Ramos (cell line): ENCODE measurements around the gene HELT.
"Not testable (repeated sequence)": the region's sequence is repeated elsewhere in the genome, so short reads cannot be mapped to it uniquely, and the experiment has no call there.

Experiments
- in situ Hi-C: fragments of 300-500 bp; cut with MboI; formaldehyde crosslinking; loops from one replicate; pipeline ENCODE4 v1.14.3; 2022; ENCODE audit warnings: low sequenced_read_pairs; ENCODE audit not compliant: unreplicated experiment

HELT gene

DNA sequence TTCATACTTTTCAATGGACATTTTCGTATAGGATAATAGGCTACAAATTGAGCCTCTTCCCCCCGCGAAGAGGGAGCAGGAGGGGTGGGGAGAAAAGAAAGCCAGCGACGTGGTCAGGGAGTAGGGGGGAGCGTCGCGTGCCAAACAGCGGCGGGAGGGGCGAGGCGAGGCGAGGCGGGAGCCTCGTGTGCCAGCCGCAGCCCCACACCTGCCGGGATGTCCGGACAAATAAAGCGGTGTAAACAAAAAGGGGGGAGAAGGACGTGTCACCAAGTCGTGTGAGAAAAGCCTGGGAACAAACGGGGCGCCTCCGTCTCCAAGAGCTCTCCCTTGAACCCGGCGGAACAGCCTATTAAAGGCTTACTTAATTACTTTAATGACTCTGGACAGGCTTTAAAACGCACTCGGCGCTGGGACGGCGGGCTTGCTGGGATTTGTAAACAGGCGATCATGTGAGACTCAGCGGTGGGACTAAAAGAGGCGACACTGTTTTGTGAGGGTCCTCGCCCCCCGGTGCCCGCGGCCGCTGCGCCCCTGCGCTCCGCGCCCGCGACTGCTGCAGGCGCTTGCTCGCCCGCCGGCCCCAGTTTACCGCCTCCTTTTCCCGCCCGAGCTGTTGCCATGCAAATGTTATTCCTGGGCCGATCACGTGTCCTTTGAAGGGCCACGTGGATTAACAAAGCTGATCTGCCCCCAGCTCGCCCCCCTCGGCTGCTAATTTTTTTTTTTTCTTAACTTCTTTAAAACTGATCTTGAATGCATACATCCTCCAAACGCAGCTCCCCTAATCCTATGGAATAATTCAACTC, at the start of gene HELT:
Gene HELT (plus strand): TSS at position 527 of the 809 bp plus-strand sequence. CDS start 439 bp downstream, outside the sequence.
- in situ Hi-C loops = no loop called here

- in situ Hi-C loops = no loop called here
Observed at GRCh38 chr4:184968784-184969201, 49.5 kb upstream of the HELT start.

GRCh38 chr4:184969610-184970009, 48.7 kb upstream of the HELT start:
- in situ Hi-C loops = no loop called here

DNA sequence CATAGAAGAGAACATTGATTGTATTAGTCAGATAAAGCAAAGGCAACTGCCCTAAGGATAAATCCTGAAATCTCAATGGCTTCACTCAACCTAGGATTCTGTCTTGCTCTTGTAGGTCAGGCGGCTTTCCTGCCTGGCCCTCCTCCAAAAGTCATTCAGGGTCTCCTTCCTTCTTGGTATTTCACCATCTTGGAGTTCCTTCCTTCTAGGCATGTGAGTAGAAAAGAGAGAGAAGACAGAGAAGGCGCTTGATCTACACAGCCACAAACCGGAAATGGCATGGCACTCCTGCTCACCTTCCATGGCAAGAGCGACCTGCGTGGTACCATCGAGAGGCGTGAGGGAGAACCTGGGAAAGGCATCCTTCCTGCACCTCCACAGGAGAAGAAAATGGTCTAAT, 45.3 kb upstream of the HELT start:
- in situ Hi-C loops = no loop called here

GRCh38 chr4:184976348-184976747, 41.9 kb upstream of the HELT start:
- in situ Hi-C loops = not testable (repeated sequence)

- in situ Hi-C loops = no loop called here
Observed at GRCh38 chr4:184977747-184978146, 40.5 kb upstream of the HELT start.

DNA sequence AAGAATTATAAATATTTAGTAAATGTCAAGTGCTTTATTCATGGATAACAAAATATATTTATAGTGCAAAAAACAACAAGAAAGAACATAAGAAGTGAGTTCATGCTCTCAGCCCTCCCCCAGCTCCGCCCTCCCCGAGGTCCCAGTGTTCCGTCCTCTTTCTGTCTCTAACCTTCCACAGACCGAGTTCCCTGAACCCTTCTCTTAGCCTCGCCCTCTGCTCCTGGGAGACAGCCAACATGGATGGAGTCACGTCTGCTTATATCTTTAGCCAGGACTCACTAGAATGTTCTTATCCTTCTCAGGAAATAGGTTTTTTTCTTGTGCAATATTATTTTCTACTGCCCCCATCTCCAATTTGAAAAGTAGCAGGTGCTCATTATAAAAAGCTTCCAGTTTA, 40.1 kb upstream of the HELT start:
- in situ Hi-C loops = no loop called here

DNA sequence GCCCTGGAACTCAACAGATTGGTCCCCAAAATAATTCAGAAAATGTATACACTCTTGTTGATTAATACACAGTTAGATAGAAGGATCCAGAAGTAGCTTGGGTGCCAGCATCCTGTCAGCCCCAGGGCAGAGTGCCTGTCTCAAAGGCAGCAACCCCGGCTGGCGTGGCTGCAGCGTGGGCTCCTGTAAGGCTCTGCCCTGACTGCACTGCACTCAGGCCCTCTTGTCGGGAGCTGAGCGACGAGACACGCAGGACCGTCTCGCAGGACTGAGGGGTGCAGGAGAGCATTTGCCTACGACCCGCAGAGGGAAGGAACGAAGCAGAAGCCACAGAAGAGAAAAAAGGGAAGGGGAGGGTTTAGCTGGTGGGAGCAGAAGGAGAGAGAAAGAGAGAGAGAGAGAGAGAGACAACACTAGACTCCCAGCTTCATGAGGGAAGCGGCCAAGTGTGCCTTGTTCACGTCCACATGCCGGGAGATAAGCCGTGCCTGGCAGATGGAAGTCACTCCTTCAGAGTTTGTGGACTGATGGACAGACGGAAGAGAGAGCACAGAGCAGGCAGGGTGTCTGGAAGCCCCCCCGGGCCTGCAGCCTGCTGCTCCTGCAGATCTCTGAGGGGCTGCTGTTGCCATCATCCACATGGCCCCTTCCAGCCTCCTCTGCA, 38.7 kb upstream of the HELT start:
- in situ Hi-C loops = loop anchor here (10.0 kb wide), 1 partner anchor 235 kb away; no protein-coding TSS in a partner anchor

DNA sequence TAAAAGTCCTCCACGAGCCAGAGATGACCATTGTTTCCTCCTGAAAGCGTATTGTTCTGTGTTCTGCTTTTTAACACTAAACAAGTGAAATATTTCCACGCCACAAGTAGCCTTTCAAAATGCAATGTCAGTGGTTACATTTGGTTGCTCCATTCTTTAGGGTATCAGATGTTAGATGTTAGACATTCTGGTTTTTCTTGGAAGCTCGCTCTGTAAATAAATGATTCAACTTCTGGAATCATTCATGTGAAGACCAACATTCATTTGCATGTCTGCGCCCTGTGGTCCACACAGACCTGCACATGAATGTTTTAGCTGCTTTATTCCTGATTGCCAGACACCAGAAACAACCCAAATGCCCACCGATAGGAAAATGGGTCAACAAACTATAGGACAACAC, 38.0 kb upstream of the HELT start:
- in situ Hi-C loops = loop anchor here (10.0 kb wide), 1 partner anchor 235 kb away; no protein-coding TSS in a partner anchor

- in situ Hi-C loops = loop anchor here (10.0 kb wide), 1 partner anchor 239 kb away; no protein-coding TSS in a partner anchor
Observed at GRCh38 chr4:184983672-184984356, 34.5 kb upstream of the HELT start.

DNA sequence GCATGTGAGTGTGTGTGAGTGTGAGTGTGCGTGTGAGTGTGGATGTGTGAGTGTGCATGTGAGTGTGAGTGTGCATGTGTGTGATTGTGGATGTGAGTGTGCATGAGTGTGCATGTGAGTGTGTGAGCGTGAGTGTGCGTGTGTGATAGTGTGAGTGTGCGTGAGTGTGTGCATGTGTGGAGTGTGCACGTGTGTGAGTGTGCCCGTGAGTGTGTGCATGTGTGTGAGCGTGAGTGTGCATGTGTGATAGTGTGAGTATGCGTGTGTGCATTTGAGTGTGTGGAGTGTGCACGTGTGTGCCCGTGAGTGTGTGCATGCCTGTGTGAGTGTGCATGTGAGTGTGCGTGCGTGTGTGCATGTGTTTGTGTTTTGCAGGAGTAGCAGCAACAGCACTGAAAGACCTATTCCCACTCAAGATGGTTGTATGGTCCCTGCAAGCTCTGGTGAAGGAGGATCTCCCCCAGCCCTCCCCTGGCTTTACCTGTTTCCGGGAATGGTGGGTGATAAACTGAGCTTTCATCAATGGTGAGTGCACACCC, 30.7 kb upstream of the HELT start:
- in situ Hi-C loops = loop anchor here (10.0 kb wide), 1 partner anchor 243 kb away; no protein-coding TSS in a partner anchor

GRCh38 chr4:184988611-184989010, 29.7 kb upstream of the HELT start:
- in situ Hi-C loops = loop anchor here (10.0 kb wide), 1 partner anchor 244 kb away; no protein-coding TSS in a partner anchor

DNA sequence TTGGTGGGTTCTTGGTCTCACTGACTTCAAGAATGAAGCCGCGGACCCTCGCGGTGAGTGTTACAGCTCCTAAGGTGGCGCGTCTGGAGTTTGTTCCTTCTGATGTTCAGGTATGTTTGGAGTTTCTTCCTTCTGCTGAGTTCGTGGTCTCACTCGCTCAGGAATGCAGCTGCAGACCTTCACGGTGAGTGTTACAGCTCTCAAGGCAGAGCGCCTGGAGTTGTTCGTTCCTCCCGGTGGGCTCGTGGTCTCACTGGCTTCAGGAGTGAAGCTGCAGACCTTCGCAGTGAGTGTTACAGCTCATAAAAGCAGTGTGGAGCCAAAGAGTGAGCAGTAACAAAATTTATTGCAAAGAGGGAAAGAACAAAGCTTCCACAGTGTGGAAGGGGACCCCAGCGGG, 29.0 kb upstream of the HELT start:
- in situ Hi-C loops = loop anchor here (10.0 kb wide), 1 partner anchor 244 kb away; no protein-coding TSS in a partner anchor

DNA sequence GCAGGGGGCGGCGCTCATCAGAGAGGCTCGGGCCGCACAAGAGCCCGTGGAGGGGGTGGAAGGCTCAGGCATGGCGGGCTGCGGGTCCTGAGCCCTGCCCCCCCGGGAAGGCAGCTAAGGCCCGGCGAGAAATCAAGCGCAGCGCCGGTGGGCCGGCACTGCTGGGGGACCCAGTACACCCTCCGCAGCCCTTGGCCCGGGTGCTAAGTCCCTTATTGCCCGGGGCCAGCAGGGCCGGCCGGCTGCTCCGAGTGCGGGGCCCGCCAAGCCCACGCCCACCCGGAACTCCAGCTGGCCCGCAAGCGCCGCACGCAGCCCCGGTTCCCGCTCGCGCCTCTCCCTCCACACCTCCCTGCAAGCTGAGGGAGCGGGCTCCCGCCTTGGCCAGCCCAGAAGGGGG, 28.2 kb upstream of the HELT start:
- in situ Hi-C loops = not testable (repeated sequence)

DNA sequence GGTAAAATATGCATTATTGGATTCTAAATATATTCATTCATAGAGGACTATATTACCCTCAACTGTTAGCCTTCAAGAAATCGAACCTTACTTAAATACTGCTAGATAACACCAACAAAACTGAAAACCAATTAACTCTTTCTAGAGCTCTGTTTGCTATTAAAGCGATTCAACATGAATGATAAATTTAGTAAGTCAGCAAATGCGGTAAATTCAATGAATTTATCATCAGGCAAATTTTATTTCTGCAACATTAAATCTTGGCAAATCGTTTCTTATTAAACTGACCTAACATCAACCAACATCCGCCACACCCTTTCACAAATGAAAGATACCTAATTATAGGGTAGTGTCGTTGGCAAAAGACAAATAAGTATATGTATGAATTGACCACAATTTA, 26.4 kb upstream of the HELT start:
- in situ Hi-C loops = no loop called here

GRCh38 chr4:184992422-184992821, 25.9 kb upstream of the HELT start:
- in situ Hi-C loops = no loop called here

- in situ Hi-C loops = no loop called here
Observed at GRCh38 chr4:184993247-184993646, 25.0 kb upstream of the HELT start.

DNA sequence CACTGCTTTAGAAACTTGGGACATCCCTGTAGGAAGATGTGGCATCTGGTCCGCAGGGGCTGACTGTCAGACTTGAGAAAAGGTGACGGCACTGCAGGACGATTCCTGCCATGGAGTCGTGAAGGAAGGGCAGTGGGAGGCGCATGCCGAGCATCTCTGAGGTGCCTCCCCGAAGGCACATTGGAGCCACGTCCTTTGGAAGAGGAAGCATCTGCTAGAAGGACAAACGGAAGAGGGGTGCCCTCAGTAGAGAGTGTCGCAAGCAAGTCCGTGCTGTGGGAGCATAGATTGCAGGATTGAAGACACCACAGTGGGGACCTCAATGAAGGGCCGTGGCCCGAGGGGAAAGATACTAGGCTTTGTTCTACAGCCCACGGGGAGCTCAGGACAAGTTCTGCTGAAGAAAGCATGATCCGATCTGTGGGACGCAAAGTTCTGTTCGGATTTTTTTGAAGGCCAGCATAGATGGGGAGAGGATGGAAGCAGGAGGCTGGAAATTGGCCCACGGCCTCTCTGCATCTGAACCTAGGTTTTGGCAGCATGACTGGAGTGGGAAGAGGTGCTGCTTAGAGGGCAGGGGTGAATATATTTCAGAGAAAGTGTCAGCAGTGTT, 24.2 kb upstream of the HELT start:
- in situ Hi-C loops = no loop called here

GRCh38 chr4:184994623-184995010, 23.7 kb upstream of the HELT start:
- in situ Hi-C loops = no loop called here

DNA sequence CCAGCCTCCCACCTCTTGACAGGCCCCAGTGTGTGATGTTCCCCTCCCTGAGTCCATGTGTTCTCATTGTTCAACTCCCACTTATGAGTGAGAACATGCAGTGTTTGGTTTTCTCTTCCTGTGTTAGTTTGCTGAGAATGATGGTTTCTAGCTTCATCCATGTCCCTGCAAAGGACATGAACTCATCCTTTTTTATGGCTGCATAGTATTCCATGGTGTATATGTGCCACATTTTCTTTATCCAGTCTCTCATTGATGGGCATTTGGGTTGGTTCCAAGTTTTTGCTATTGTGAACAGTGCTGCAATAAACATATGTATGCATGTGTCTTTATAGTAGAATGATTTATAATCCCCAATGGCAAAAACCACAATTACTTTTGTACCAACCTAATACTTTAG, 20.6 kb upstream of the HELT start:
- in situ Hi-C loops = not testable (repeated sequence)
